Chondrocyte (in vitro differentiated cells): ENCODE results near the gene KRT6A. TPM values are rescaled to one million over a fixed set of nuclear protein-coding genes. Genes with fewer than 3 reads are reported as not detected.

Experiments
- DNase-seq: peaks from one replicate; pipeline ENCODE4 v3.0.0; 2021; ENCODE audit warnings: mixed read lengths, low spot score
- H3K27ac Mint-ChIP-seq: one replicate; pipeline ENCODE4 v1.8.0; 2021; ENCODE audit warnings: mild to moderate bottlenecking, moderate library complexity, mixed read lengths; ENCODE audit not compliant: unreplicated experiment
- H3K27me3 Mint-ChIP-seq: 2 replicates; pipeline ENCODE4 v1.8.0; 2021; ENCODE audit warnings: low read depth, mixed read lengths
- H3K36me3 Mint-ChIP-seq: 2 replicates; pipeline ENCODE4 v1.8.0; 2021; ENCODE audit warnings: low read depth, mixed read lengths
- H3K4me1 Mint-ChIP-seq: 2 replicates; pipeline ENCODE4 v1.8.0; 2021; ENCODE audit warnings: low read depth, mild to moderate bottlenecking, mixed read lengths
- H3K4me3 Mint-ChIP-seq: one replicate; pipeline ENCODE4 v1.8.0; 2021; ENCODE audit warnings: mild to moderate bottlenecking, moderate library complexity, mixed read lengths; ENCODE audit not compliant: unreplicated experiment
- H3K9me3 Mint-ChIP-seq: 2 replicates; pipeline ENCODE4 v1.8.0; 2021; ENCODE audit warnings: low read depth, mixed read lengths
- total RNA-seq: library from RNA; stranded (reverse); gene quantifications from 3 replicates; pipeline ENCODE4 v1.2.1, GENCODE V29; 2021
- TF ChIP-seq, protein P1 (sequence below): fragments of 200-600 bp; sonication (generic); IDR thresholded peaks from 2 replicates; pipeline ENCODE4 v1.5.0; 2021; ENCODE audit warnings: antibody characterized with exemption, mild to moderate bottlenecking, moderate library complexity

Gene KRT6A
- total RNA-seq, 1 donor from 2014 or later = not detected

DNA sequence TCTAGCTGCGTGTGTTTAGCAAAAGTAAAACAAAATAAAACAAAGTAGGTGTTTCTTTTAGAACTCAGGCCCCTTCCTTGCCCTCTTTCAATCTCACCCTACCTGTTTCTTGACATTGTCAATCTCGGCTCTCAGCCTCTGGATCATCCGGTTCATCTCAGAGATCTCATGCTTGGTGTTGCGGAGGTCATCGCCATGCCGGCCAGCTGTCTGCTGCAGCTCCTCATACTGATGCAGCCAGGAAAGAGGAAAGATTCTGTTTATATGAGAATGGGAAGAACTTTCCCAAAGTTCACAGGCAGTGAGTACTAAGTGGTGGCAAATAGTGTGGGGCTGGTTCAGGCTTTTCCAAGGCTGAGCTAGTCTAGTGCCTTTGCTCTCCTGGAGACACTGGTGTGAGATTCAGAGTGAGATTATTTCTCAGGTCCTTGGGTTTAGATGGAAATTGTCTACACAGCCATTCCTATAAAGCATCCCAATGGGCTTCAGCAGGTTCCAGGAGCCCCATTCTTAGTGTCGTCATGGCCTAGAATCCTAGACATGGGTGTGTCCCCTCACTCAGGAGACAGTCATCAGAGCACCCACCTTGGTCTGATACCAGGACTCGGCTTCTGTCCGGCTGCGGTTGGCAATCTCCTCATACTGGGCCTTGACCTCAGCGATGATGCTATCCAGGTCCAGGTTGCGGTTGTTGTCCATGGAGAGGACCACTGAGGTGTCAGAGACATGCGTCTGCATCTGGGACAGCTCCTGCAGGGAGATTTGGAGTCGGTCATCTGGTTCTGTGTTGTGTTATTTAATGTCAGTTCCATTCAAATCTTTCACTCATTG lies 24.2 kb upstream of the KRT6A start:
- H3K4me3 Mint-ChIP-seq = no peak overlapping the region
- H3K4me1 Mint-ChIP-seq = peaks cover 6% of the 10 kb centered on the region
- H3K27ac Mint-ChIP-seq = no peak overlapping the region
- TF ChIP-seq, protein P1, sequence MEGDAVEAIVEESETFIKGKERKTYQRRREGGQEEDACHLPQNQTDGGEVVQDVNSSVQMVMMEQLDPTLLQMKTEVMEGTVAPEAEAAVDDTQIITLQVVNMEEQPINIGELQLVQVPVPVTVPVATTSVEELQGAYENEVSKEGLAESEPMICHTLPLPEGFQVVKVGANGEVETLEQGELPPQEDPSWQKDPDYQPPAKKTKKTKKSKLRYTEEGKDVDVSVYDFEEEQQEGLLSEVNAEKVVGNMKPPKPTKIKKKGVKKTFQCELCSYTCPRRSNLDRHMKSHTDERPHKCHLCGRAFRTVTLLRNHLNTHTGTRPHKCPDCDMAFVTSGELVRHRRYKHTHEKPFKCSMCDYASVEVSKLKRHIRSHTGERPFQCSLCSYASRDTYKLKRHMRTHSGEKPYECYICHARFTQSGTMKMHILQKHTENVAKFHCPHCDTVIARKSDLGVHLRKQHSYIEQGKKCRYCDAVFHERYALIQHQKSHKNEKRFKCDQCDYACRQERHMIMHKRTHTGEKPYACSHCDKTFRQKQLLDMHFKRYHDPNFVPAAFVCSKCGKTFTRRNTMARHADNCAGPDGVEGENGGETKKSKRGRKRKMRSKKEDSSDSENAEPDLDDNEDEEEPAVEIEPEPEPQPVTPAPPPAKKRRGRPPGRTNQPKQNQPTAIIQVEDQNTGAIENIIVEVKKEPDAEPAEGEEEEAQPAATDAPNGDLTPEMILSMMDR = no peak
- no peaks in the 10 kb centered on the region for H3K9me3 Mint-ChIP-seq
- H3K27me3 Mint-ChIP-seq = peaks cover 50% of the 10 kb centered on the region
- no peaks in the 10 kb centered on the region for H3K36me3 Mint-ChIP-seq
- DNase-seq = no peak

DNA sequence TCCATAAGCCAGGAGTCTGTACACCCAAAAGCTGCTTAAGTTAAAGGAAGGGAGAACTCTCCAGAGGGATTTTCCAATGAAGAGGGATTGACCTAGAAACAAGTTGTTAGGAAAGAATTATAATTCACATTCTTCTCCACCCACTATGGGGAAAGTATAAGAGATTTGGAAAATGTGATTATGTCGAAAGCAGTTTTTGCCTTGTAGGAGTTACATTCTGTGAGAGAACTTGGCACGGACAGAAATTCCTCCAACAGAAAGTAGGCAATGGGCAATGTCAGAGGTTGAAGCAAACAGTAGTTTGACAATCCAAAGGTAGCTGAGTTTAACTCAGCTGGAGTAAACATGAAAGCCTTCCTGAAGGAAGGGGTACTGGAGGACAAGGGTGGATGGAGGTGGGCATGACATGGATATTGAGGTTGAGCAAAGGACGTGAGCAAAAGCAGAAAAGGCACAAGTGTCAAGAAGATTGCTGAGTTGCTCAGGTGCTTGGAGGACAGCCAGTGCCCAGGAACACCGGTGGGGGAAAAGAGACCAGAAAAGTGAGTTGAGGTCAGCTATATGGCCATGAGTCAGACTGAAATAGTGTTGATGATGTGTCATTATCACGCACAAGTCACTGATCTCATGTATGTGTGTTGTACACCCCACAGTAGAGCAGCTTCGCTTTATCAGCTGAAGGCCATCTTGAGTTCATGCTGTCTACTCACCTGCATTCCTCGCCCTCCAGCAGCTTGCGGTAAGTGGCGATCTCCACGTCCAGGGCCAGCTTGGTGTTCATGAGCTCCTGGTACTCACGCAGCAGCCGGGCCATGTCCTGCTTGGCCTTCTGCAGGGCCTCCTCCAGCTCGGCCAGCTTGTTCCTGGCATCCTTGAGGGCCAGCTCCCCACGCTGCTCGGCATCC lies 23.1 kb upstream of the KRT6A start:
- TF ChIP-seq, protein P1 = no peak
- no peak overlapping the region for H3K27ac Mint-ChIP-seq
- no peak overlapping the region for H3K4me3 Mint-ChIP-seq
- H3K4me1 Mint-ChIP-seq = peaks cover 1% of the 10 kb centered on the region
- DNase-seq = no peak
- peaks cover 56% of the 10 kb centered on the region for H3K27me3 Mint-ChIP-seq
- H3K36me3 Mint-ChIP-seq = no peaks in the 10 kb centered on the region
- peaks cover 2% of the 10 kb centered on the region for H3K9me3 Mint-ChIP-seq

DNA sequence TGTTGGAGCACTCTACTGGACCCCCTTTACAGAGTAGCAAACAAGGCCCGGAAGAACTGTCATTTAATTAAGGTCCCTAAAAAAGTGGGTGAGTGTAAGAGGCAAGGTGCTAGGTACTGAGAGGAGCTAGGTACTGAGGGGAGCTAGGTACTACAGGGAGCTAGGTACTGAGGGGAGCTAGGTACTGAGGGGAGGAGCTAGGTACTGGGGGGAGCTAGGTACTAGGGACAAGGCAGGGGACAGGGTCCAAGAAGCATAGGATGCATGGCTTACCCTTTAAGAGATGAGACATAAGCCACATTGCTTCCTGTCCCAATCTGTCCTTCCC lies 22.2 kb upstream of the KRT6A start:
- no peak overlapping the region for H3K27ac Mint-ChIP-seq

DNA sequence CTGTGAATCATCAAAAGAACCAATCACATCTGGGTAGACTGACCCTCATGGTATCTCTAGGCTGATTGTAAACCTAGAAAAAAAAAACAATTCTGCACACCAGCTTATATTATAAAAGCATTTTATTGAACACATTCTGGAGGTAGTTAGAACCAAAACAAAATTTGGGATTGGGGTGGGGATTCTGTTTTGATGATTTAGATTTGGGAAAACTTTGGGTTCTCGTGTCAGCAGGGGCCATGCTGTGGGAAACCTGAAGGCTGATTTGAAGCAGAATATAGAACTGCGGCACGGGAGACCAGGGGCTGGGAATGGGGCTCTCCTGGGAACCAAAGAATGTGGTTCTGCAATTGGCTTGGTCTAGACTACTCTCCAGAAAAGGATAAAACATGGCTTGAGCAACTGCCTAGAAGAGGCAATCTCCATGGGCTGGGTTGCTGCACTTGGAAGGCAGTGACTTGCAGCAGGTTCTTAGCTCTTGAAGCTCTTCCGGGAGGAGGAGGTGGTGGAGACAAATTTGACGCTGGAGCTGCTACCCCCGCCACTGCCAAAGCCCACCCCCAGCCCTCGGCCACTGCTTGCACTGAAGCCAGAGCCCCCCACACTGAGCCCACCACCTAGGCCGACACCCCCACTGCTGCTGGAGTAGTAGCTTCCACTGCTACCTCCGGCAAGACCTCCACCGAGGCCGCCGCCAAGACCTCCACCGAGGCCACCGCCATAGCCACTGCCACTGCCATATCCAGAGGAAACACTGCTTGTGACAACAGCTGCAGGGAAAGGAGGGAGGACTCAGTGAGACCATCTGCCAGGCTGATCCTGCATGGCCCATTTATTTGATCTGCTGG lies 21.6 kb upstream of the KRT6A start:
- H3K36me3 Mint-ChIP-seq = no peaks in the 10 kb centered on the region
- no peak for DNase-seq
- H3K4me1 Mint-ChIP-seq = no peaks in the 10 kb centered on the region
- peaks cover 52% of the 10 kb centered on the region for H3K27me3 Mint-ChIP-seq
- H3K9me3 Mint-ChIP-seq = peaks cover 4% of the 10 kb centered on the region
- TF ChIP-seq, protein P1 = no peak
- H3K4me3 Mint-ChIP-seq = no peak overlapping the region
- H3K27ac Mint-ChIP-seq = no peak overlapping the region

More for the DNA sequence above, 22.2 kb upstream of the KRT6A start:
- H3K36me3 Mint-ChIP-seq = no peaks in the 10 kb centered on the region
- H3K4me1 Mint-ChIP-seq = no peaks in the 10 kb centered on the region
- H3K27me3 Mint-ChIP-seq = peaks cover 51% of the 10 kb centered on the region
- H3K4me3 Mint-ChIP-seq = no peak overlapping the region
- no peak for DNase-seq
- H3K9me3 Mint-ChIP-seq = peaks cover 4% of the 10 kb centered on the region
- TF ChIP-seq, protein P1 = no peak
